Gastrocnemius medialis (tissue), 4 donors: ENCODE results near the gene IRF7.

Experiments used
- POLR2A ChIP-seq, 2 donors: fragments of 450-650 bp; IDR thresholded peaks; one replicate each; pipeline ENCODE4 v1.6.1; 2017; ENCODE audit warnings: antibody characterized with exemption in 2 of 2, mild to moderate bottlenecking in 2 of 2, moderate library complexity in 2 of 2
- TF ChIP-seq, protein P1 (sequence below), 5 experiments: fragments of 450-650 bp in 3 of 5; fragments of 200-600 bp in 2 of 5; sonication (generic) in 2 of 5; IDR thresholded peaks in 4 of 5; conservative IDR thresholded peaks in 1 of 5; 1 replicate in 4 of 5; 2 replicates in 1 of 5; pipeline ENCODE4 v1.5.1; 2016 to 2019; ENCODE audit warnings: antibody characterized with exemption in 5 of 5, mild to moderate bottlenecking in 3 of 5, moderate library complexity in 3 of 5

DNA sequence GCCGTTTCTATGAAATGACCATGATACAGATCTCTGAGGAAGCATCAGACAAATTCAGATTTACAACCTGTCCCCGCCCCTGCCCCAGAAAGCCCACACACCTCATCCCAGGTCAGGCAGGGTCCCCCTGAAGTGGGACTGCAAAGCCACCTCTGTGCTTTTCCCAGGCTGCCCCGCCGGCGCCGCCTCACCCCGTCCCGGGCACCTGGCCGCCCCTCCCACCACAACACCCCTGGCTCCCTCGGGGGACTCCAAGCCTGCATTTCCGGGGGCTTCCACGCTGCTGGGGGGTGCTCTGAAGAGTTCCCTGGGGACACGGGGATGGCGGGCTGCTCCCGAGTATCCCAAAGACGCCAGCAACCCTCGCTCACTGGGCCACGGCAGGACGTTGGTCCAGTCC, 44.5 kb upstream of the IRF7 start:
- TF ChIP-seq, protein P1, sequence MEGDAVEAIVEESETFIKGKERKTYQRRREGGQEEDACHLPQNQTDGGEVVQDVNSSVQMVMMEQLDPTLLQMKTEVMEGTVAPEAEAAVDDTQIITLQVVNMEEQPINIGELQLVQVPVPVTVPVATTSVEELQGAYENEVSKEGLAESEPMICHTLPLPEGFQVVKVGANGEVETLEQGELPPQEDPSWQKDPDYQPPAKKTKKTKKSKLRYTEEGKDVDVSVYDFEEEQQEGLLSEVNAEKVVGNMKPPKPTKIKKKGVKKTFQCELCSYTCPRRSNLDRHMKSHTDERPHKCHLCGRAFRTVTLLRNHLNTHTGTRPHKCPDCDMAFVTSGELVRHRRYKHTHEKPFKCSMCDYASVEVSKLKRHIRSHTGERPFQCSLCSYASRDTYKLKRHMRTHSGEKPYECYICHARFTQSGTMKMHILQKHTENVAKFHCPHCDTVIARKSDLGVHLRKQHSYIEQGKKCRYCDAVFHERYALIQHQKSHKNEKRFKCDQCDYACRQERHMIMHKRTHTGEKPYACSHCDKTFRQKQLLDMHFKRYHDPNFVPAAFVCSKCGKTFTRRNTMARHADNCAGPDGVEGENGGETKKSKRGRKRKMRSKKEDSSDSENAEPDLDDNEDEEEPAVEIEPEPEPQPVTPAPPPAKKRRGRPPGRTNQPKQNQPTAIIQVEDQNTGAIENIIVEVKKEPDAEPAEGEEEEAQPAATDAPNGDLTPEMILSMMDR (IDR thresholded peaks at IDR 0.05 in 4 of 5, conservative IDR thresholded peaks at IDR 0.05 in 1 of 5) = no peak
- TF ChIP-seq POLR2A (IDR thresholded peaks at IDR 0.05) = no peak
